SK-N-SH treated with all-trans-retinoic acid at 6 μM for 48 hours (cell line): ENCODE data around the gene EIF3CL.
"Not testable (repeated sequence)": the region's sequence is repeated elsewhere in the genome, so short reads cannot be mapped to it uniquely, and the experiment has no call there.

Source experiments
- ARNTL ChIP-seq: fragments of 450-650 bp; formaldehyde crosslinking; IDR thresholded peaks from 2 replicates; pipeline ENCODE4 v1.5.0; 2020; ENCODE audit warnings: low read depth, mild to moderate bottlenecking, moderate library complexity, borderline replicate concordance
- BACH2 ChIP-seq: fragments of 250-450 bp; sonication (Bioruptor Pico); IDR thresholded peaks from 2 replicates; pipeline ENCODE4 v1.9.0; 2021; ENCODE audit warnings: mild to moderate bottlenecking, borderline replicate concordance
- ISL1 ChIP-seq: fragments of 250-450 bp; sonication (Bioruptor Pico); IDR thresholded peaks from 2 replicates; pipeline ENCODE4 v2.1.2; 2022; ENCODE audit warnings: mild to moderate bottlenecking, moderate library complexity
- RARB ChIP-seq: fragments of 250-450 bp; sonication (Bioruptor Pico); IDR thresholded peaks from 2 replicates; pipeline ENCODE4 v1.8.0; 2021; ENCODE audit warnings: mild to moderate bottlenecking, moderate library complexity
- ZC3H10 ChIP-seq: fragments of 250-450 bp; sonication (Bioruptor Pico); IDR thresholded peaks from 2 replicates; pipeline ENCODE4 v1.5.1; 2021; ENCODE audit warnings: mild to moderate bottlenecking, moderate library complexity
- TF ChIP-seq, protein P1 (sequence below): fragments of 250-450 bp; sonication (Bioruptor Pico); IDR thresholded peaks from 2 replicates; pipeline ENCODE4 v1.8.0; 2021; ENCODE audit warnings: low read depth, mild to moderate bottlenecking, moderate library complexity, borderline replicate concordance
- TF ChIP-seq, protein P2 (sequence below): fragments of 250-450 bp; sonication (Bioruptor Pico); IDR thresholded peaks from 2 replicates; pipeline ENCODE4 v1.8.0; 2020; ENCODE audit warnings: mild to moderate bottlenecking, moderate library complexity, borderline replicate concordance

DNA sequence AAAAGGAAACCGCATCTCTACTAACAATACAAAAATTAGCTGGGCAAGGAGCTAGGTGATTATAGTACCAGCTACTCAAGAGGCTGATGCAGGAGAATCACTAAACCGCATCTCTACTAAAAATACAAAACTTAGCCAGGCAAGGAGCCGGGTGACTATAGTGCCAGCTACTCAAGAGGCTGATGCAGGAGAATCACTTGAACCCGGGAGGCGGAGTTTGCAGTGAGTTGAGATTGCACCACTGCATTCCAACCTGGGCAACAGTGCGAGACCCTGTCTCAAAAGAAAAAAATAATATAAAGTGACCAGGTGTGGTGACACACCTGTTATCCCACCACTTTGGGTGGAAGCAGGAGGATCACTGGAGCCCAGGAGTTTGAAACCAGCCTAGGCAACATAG lies 65.4 kb downstream of the EIF3CL start:
- TF ChIP-seq, protein P1, sequence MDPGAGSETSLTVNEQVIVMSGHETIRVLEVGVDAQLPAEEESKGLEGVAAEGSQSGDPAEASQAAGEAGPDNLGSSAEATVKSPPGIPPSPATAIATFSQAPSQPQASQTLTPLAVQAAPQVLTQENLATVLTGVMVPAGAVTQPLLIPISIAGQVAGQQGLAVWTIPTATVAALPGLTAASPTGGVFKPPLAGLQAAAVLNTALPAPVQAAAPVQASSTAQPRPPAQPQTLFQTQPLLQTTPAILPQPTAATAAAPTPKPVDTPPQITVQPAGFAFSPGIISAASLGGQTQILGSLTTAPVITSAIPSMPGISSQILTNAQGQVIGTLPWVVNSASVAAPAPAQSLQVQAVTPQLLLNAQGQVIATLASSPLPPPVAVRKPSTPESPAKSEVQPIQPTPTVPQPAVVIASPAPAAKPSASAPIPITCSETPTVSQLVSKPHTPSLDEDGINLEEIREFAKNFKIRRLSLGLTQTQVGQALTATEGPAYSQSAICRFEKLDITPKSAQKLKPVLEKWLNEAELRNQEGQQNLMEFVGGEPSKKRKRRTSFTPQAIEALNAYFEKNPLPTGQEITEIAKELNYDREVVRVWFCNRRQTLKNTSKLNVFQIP (CRISPR knock-in tag), result not testable (repeated sequence)
- TF ChIP-seq ARNTL, ZC3H10, ISL1, RARB, BACH2: not testable (repeated sequence)
- TF ChIP-seq, protein P2, sequence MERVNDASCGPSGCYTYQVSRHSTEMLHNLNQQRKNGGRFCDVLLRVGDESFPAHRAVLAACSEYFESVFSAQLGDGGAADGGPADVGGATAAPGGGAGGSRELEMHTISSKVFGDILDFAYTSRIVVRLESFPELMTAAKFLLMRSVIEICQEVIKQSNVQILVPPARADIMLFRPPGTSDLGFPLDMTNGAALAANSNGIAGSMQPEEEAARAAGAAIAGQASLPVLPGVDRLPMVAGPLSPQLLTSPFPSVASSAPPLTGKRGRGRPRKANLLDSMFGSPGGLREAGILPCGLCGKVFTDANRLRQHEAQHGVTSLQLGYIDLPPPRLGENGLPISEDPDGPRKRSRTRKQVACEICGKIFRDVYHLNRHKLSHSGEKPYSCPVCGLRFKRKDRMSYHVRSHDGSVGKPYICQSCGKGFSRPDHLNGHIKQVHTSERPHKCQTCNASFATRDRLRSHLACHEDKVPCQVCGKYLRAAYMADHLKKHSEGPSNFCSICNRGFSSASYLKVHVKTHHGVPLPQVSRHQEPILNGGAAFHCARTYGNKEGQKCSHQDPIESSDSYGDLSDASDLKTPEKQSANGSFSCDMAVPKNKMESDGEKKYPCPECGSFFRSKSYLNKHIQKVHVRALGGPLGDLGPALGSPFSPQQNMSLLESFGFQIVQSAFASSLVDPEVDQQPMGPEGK (CRISPR knock-in tag), result not testable (repeated sequence)
